Pancreas (tissue), 10 donors: ENCODE data around the gene WDFY4. TPM values are rescaled to one million over a fixed set of nuclear protein-coding genes. Genes with fewer than 3 reads are reported as not detected.

ENCODE experiments used
- ATAC-seq, 4 donors: fragments of 200-7000 bp; cut with Tn5 transposase; one replicate each; pipeline versions ENCODE4 v1.8.0 to v1.9.1; 2020; ENCODE audit warnings: mild to moderate bottlenecking in 4 of 4, moderate library complexity in 4 of 4
- DNase-seq, 6 donors: peaks; one replicate each; pipeline ENCODE4 v3.0.0-alpha.2; 2020
- FAIRE-seq: peaks from 2 replicates; lab custom pipeline; 2012; peaks lifted over from hg19 to GRCh38; lab: Jason Lieb, UNC
- H3K27ac ChIP-seq, 4 donors: fragments of 200-600 bp; sonication (generic); 1 replicate in 3 of 4; 2 replicates in 1 of 4; pipeline versions ENCODE4 v1.5.0 to v1.8.0; 2020
- H3K27me3 ChIP-seq, 4 donors: fragments of 200-600 bp; one replicate each; pipeline ENCODE4 v1.8.0; 2021
- H3K36me3 ChIP-seq, 3 donors: fragments of 200-600 bp; sonication (generic) in 1 of 3; one replicate each; pipeline versions ENCODE4 v1.5.0 to v1.8.0; 2020 to 2021
- H3K4me1 ChIP-seq, 3 donors: fragments of 200-600 bp; one replicate each; pipeline ENCODE4 v1.8.0; 2021
- H3K4me3 ChIP-seq, 4 donors: fragments of 200-600 bp; sonication (generic) in 2 of 4; one replicate each; pipeline versions ENCODE4 v1.5.0 to v1.8.0; 2020 to 2021
- H3K9me3 ChIP-seq, 4 donors: fragments of 200-600 bp; one replicate each; pipeline ENCODE4 v1.8.0; 2021
- WGBS, 2 donors: extraction: QIAGEN DNeasy Blood & Tissue Kit; methylation state at CpG; one replicate each; pipeline ENCODE4 v1.1.7; 2013; 5-methylcytosine and 5-hydroxymethylcytosine counted together
- intact Hi-C, 3 donors: fragments of 100-400 bp; cut with DNase I; formaldehyde crosslinking; loops; one replicate each; pipeline versions ENCODE4 v1.11.1 to v1.14.2; 2022
- polyA plus RNA-seq, 2 donors: library from polyadenylated mRNA; stranded (reverse); fragments of 200-250 nt; gene quantifications; one replicate each; pipeline ENCODE4 v1.2.3, GENCODE V29; 2013
- total RNA-seq, 6 donors: library from RNA; stranded (reverse); fragmentation: NEBNext Ultra II Directional in 4 of 6; extraction: Animal tissue kit (Norgen Biotek cat#: 25700) in 4 of 6; gene quantifications; one replicate each; pipeline versions ENCODE4 v1.2.1 to v1.2.4, GENCODE V29; 2021 to 2023
- TF ChIP-seq, protein P1 (sequence below), 4 donors: fragments of 200-600 bp; sonication (generic) in 3 of 4; IDR thresholded peaks; one replicate each; pipeline versions ENCODE4 v1.5.0 to v1.8.0; 2021; ENCODE audit warnings: antibody characterized with exemption in 4 of 4
- donor health status: healthy with polysubstance abuse.
- donor health status: DM: no; HTN: no; CAD: no; lungs with moderate emphysema.
- donor health status: DM: no; HTN: no; CAD: no.
- donor health status: control.
- donor health status: control.
- donor health status: Bipolar disorder and iron deficiency.
- donor health status: DM: yes; HTN: yes; CAD: no.
- donor health status: DM: no; HTN: no; CAD: no.
- donor health status: DM: no; HTN: no; CAD: no.
- donor health status: DM: yes; HTN: yes; CAD: no.

The WDFY4 gene
- total and polyA plus RNA-seq, 8 donors: 0.14 to 8.4 (median 0.72) TPM

DNA sequence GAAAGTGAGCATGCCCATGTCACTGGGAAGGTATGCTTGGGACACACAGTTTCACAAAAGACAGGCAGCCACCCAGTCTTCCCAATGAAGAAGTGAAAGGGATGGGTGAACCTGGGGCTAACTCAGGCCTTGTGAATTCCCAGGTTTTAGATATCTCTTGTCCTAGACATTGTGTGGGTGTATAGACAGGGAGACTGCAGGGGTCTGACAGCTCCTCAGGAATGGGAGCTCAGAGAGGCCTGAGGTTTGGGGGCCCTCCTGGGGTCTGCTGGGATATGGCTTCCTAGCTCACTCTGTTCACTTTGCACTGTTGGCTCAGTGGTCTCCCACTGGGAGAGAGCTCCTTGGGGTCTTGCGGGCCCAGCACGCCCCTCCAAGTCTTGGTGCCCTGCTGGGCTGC is 47.0 kb downstream of the WDFY4 start:
- H3K4me3 ChIP-seq: no peak overlapping the region
- TF ChIP-seq, protein P1, sequence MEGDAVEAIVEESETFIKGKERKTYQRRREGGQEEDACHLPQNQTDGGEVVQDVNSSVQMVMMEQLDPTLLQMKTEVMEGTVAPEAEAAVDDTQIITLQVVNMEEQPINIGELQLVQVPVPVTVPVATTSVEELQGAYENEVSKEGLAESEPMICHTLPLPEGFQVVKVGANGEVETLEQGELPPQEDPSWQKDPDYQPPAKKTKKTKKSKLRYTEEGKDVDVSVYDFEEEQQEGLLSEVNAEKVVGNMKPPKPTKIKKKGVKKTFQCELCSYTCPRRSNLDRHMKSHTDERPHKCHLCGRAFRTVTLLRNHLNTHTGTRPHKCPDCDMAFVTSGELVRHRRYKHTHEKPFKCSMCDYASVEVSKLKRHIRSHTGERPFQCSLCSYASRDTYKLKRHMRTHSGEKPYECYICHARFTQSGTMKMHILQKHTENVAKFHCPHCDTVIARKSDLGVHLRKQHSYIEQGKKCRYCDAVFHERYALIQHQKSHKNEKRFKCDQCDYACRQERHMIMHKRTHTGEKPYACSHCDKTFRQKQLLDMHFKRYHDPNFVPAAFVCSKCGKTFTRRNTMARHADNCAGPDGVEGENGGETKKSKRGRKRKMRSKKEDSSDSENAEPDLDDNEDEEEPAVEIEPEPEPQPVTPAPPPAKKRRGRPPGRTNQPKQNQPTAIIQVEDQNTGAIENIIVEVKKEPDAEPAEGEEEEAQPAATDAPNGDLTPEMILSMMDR (IDR thresholded peaks at IDR 0.05): no peak
- H3K4me1 ChIP-seq: no peaks in the 10 kb centered on the region
- ATAC-seq: no peak
- H3K27me3 ChIP-seq: no peaks in the 10 kb centered on the region
- WGBS, 2 donors: 74 to 81% methylated on average over 2 of the region's 2 CpGs
- no peak for FAIRE-seq
- DNase-seq: no peak
- no peaks in the 10 kb centered on the region for H3K9me3 ChIP-seq
- no peaks in the 10 kb centered on the region for H3K36me3 ChIP-seq
- intact Hi-C loops: no loop called here
- H3K27ac ChIP-seq: no peak overlapping the region

DNA sequence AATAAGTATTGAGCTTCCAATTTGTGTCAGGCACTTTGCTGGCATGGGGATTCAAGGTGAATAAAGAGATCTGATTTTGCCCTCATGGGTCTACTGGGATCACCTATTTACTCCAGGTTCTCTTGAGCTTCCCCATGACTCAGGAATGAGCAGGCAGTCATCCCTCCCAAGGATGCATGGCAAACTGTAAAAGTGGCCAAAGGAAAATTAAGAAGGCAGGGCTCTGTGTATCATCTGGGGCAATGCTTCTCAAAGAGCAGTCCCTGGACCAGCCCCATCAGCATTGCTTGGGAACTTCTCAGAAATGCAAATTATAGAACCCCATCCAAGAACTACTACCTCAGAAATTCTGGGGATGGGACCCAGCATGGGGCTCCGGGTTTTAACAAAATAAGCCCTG is 48.7 kb downstream of the WDFY4 start:
- H3K4me1 ChIP-seq: no peaks in the 10 kb centered on the region
- WGBS, 2 donors: 43 to 44% methylated on average over 1 of the region's 1 CpG
- no peak overlapping the region for H3K27ac ChIP-seq
- no peak for DNase-seq
- TF ChIP-seq, protein P1 (IDR thresholded peaks at IDR 0.05): no peak
- no peak for FAIRE-seq
- H3K9me3 ChIP-seq: no peaks in the 10 kb centered on the region
- no peaks in the 10 kb centered on the region for H3K36me3 ChIP-seq
- intact Hi-C loops: no loop called here
- H3K4me3 ChIP-seq: no peak overlapping the region
- no peaks in the 10 kb centered on the region for H3K27me3 ChIP-seq
- ATAC-seq: no peak

DNA sequence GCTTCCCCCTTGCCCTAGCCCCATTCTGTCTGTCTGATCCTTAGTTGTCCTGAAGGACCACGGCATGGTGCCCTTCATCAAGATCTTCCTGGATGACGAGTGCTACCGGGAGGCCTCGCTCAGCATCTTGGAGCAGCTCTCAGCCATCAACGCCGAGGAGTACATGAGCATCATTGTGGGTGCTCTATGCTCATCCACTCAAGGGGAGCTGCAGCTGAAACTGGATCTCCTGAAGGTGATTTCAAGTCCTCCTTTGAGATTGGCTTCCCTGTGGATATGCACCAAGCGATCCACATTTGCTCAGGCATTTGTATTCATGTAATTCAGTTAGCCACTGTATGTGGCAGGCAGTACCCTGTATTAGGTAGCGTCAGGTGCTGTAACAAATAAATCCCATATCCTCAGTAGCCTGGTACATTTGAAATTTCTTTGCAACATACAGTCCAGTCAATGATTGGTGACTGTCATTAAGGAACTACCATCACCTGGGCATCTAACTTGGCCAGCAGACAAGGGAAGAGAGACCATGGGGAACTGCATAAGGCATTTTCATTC is 51.2 kb downstream of the WDFY4 start:
- Histone ChIP-seq H3K27ac (no peak overlapping the region), H3K27me3 (peaks cover 0 to 3% (median 0%) of the 10 kb centered on the region in 4 donors), H3K9me3 (no peaks in the 10 kb centered on the region), H3K36me3 (no peaks in the 10 kb centered on the region), H3K4me1 (no peaks in the 10 kb centered on the region), H3K4me3 (no peak overlapping the region)
- intact Hi-C loops: no loop called here
- WGBS, 2 donors: 58 to 87% methylated on average over 8 of the region's 8 CpGs
- no peak for FAIRE-seq
- ATAC-seq: no peak
- no peak for DNase-seq
- TF ChIP-seq, protein P1 (IDR thresholded peaks at IDR 0.05): no peak

GRCh38 chr10:48736596-48736995 is 51.9 kb downstream of the WDFY4 start:
- TF ChIP-seq, protein P1 (IDR thresholded peaks at IDR 0.05): no peak
- Histone ChIP-seq H3K9me3 (no peaks in the 10 kb centered on the region), H3K36me3 (no peaks in the 10 kb centered on the region), H3K27ac (no peak overlapping the region), H3K4me3 (no peak overlapping the region), H3K27me3 (peaks cover 0 to 3% (median 0%) of the 10 kb centered on the region in 4 donors), H3K4me1 (no peaks in the 10 kb centered on the region)
- intact Hi-C loops: no loop called here
- WGBS, 2 donors: 0% methylated on average over 1 of the region's 1 CpG
- DNase-seq: no peak
- ATAC-seq: no peak
- no peak for FAIRE-seq

- FAIRE-seq (no peak), DNase-seq (no peak), ATAC-seq (no peak)
- H3K4me3 ChIP-seq: no peak overlapping the region
- H3K9me3 ChIP-seq: no peaks in the 10 kb centered on the region
- intact Hi-C loops: no loop called here
- H3K4me1 ChIP-seq: no peaks in the 10 kb centered on the region
- peaks cover 0 to 3% (median 0%) of the 10 kb centered on the region in 4 donors for H3K27me3 ChIP-seq
- TF ChIP-seq, protein P1 (IDR thresholded peaks at IDR 0.05): no peak
- H3K27ac ChIP-seq: no peak overlapping the region
- WGBS, 2 donors: 69% methylated on average over 2 of the region's 2 CpGs
- no peaks in the 10 kb centered on the region for H3K36me3 ChIP-seq
These were observed 53.2 kb downstream of the WDFY4 start for GRCh38 chr10:48737886-48738285.
